Endothelial cell of umbilical vein (primary cell): ENCODE measurements around the gene MYO1E.
"Not testable (repeated sequence)": the region's sequence is repeated elsewhere in the genome, so short reads cannot be mapped to it uniquely, and the experiment has no call there.

ENCODE experiments used
- EZH2 ChIP-seq: IDR thresholded peaks from 2 replicates; pipeline ENCODE4 v1.6.1; 2012; ENCODE audit warnings: borderline replicate concordance, low read depth, mild to moderate bottlenecking, moderate library complexity, low read length, inconsistent platforms; ENCODE audit not compliant: severe bottlenecking
- GATA2 ChIP-seq: IDR thresholded peaks from 2 replicates; pipeline ENCODE4 v1.7.0; 2011; ENCODE audit warnings: low read depth, mild to moderate bottlenecking, moderate library complexity, mixed read lengths, low read length; ENCODE audit not compliant: insufficient read length, insufficient read depth
- MYC ChIP-seq: IDR thresholded peaks from one replicate; pipeline ENCODE4 v1.6.1; 2011; ENCODE audit warnings: mild to moderate bottlenecking, low read depth, low read length
- POLR2A ChIP-seq: IDR thresholded peaks from 2 replicates; pipeline ENCODE4 v1.6.1; 2012; ENCODE audit warnings: low read depth, mild to moderate bottlenecking, control low read depth, low read length
- POLR2AphosphoS5 ChIP-seq: IDR thresholded peaks from 2 replicates; pipeline ENCODE4 v1.6.1; 2012; ENCODE audit warnings: low read depth, mild to moderate bottlenecking, control low read depth, low read length, moderate library complexity; ENCODE audit not compliant: insufficient read depth
- TF ChIP-seq, protein P1 (sequence below), 2 donors: IDR thresholded peaks; 1 replicate in 1 of 2; 2 replicates in 1 of 2; pipeline ENCODE4 v1.5.1; 2011; ENCODE audit warnings: low read length in 2 of 2, mild to moderate bottlenecking in 2 of 2, moderate library complexity in 2 of 2, control low read depth in 1 of 2, inconsistent platforms in 1 of 2, low read depth in 1 of 2; ENCODE audit not compliant: insufficient read depth in 1 of 2; ENCODE audit errors: extremely low read depth in 1 of 2
- TF ChIP-seq, protein P2 (sequence below): IDR thresholded peaks from 2 replicates; pipeline ENCODE4 v1.6.1; 2011; ENCODE audit not compliant: insufficient read depth, insufficient read length

DNA sequence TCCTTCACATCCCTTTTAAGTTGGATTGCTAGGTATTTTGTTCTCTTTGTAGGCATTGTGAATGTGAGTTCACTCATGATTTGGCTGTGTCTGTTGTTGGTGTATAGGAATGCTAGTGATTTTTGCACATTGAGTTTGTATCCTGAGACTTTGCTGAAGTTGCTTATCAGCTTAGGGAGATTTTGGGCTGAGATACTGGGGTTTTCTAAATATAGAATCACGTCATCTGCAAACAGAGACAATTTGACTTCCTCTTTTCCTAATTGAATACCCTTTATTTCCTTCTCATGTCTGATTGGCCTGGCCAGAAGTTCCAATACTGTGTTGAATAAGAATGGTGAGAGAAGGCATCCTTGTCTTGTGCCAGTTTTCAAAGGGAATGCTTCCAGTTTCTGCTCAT, 245.4 kb downstream of the MYO1E start:
- TF ChIP-seq POLR2A, POLR2AphosphoS5, EZH2, GATA2, MYC: not testable (repeated sequence)
- TF ChIP-seq, protein P1, sequence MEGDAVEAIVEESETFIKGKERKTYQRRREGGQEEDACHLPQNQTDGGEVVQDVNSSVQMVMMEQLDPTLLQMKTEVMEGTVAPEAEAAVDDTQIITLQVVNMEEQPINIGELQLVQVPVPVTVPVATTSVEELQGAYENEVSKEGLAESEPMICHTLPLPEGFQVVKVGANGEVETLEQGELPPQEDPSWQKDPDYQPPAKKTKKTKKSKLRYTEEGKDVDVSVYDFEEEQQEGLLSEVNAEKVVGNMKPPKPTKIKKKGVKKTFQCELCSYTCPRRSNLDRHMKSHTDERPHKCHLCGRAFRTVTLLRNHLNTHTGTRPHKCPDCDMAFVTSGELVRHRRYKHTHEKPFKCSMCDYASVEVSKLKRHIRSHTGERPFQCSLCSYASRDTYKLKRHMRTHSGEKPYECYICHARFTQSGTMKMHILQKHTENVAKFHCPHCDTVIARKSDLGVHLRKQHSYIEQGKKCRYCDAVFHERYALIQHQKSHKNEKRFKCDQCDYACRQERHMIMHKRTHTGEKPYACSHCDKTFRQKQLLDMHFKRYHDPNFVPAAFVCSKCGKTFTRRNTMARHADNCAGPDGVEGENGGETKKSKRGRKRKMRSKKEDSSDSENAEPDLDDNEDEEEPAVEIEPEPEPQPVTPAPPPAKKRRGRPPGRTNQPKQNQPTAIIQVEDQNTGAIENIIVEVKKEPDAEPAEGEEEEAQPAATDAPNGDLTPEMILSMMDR (IDR thresholded peaks at IDR 0.05; ENCODE audit: extremely low read depth in 1 of 2, insufficient read depth in 1 of 2, low read depth in 1 of 2, low read length in 2 of 2): not testable (repeated sequence)
- TF ChIP-seq, protein P2, sequence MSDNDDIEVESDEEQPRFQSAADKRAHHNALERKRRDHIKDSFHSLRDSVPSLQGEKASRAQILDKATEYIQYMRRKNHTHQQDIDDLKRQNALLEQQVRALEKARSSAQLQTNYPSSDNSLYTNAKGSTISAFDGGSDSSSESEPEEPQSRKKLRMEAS: not testable (repeated sequence)
